ENCODE data around the gene KLHL29. TPM values are rescaled to one million over a fixed set of nuclear protein-coding genes. Genes with fewer than 3 reads are reported as not detected.

KLHL29 gene
- total RNA-seq, 1 experiment from 2014 or later = 7.7 TPM

DNA sequence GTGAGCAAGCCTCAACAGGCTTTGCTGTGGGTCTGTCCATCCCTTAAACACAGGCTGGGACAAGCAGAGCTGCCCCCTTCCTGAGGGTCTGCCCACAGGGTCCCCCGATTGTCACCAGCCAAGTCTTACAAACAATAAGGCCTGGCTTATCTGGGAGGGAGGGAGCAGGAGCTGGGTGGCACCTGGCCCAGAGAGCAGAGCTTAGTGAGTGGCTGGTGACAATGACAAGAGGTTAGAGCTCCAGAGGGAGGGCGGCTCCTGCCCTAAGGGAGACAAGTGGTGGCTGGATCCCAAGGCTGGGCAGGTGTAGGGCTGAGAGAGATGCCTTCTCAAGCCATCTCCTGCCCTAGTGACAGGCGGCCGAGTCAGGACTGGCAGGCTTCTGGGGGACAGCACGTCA is 125.5 kb downstream of the KLHL29 start:
- Histone ChIP-seq H3K4me3 (ENCODE audit: low read depth in 2 of 2, low read length in 2 of 2) (no peak overlapping the region), H3K27me3 (ENCODE audit: control insufficient read depth, insufficient read depth, low read length) (no peaks in the 10 kb centered on the region), H3K36me3 (ENCODE audit: control insufficient read depth, insufficient read depth, low read length) (no peaks in the 10 kb centered on the region), H3K4me1 (ENCODE audit: control insufficient read depth, insufficient read depth, low read length) (no peaks in the 10 kb centered on the region), H3K9me3 (ENCODE audit: control insufficient read depth, insufficient read depth, low read depth, low read length) (no peaks in the 10 kb centered on the region), H3K27ac (ENCODE audit: low read length) (no peak overlapping the region)
- in situ Hi-C loops (cut with HindIII; ENCODE audit: low pct_unique_long_range_greater_than_20kb, low sequenced_read_pairs) (no loop called here), intact Hi-C loops (cut with micrococcal nuclease; ENCODE audit: unreplicated experiment) (no loop called here)
- no TSS peak for BruUV-seq (replicated peaks)
- ChIA-PET POLR2A (no interaction called here), CTCF (no interaction called here)
- TF ChIP-seq, protein P1, sequence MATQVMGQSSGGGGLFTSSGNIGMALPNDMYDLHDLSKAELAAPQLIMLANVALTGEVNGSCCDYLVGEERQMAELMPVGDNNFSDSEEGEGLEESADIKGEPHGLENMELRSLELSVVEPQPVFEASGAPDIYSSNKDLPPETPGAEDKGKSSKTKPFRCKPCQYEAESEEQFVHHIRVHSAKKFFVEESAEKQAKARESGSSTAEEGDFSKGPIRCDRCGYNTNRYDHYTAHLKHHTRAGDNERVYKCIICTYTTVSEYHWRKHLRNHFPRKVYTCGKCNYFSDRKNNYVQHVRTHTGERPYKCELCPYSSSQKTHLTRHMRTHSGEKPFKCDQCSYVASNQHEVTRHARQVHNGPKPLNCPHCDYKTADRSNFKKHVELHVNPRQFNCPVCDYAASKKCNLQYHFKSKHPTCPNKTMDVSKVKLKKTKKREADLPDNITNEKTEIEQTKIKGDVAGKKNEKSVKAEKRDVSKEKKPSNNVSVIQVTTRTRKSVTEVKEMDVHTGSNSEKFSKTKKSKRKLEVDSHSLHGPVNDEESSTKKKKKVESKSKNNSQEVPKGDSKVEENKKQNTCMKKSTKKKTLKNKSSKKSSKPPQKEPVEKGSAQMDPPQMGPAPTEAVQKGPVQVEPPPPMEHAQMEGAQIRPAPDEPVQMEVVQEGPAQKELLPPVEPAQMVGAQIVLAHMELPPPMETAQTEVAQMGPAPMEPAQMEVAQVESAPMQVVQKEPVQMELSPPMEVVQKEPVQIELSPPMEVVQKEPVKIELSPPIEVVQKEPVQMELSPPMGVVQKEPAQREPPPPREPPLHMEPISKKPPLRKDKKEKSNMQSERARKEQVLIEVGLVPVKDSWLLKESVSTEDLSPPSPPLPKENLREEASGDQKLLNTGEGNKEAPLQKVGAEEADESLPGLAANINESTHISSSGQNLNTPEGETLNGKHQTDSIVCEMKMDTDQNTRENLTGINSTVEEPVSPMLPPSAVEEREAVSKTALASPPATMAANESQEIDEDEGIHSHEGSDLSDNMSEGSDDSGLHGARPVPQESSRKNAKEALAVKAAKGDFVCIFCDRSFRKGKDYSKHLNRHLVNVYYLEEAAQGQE (IDR thresholded peaks at IDR 0.05; ENCODE audit: insufficient read depth in 1 of 2, low read depth in 2 of 2, low read length in 1 of 2) = no peak
- no peak for TF ChIP-seq POLR2AphosphoS5 (IDR thresholded peaks at IDR 0.05; ENCODE audit: low read depth, low read length)
- TF ChIP-seq, protein P2, sequence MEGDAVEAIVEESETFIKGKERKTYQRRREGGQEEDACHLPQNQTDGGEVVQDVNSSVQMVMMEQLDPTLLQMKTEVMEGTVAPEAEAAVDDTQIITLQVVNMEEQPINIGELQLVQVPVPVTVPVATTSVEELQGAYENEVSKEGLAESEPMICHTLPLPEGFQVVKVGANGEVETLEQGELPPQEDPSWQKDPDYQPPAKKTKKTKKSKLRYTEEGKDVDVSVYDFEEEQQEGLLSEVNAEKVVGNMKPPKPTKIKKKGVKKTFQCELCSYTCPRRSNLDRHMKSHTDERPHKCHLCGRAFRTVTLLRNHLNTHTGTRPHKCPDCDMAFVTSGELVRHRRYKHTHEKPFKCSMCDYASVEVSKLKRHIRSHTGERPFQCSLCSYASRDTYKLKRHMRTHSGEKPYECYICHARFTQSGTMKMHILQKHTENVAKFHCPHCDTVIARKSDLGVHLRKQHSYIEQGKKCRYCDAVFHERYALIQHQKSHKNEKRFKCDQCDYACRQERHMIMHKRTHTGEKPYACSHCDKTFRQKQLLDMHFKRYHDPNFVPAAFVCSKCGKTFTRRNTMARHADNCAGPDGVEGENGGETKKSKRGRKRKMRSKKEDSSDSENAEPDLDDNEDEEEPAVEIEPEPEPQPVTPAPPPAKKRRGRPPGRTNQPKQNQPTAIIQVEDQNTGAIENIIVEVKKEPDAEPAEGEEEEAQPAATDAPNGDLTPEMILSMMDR (IDR thresholded peaks at IDR 0.05) = no peak
- no peak for TF ChIP-seq TCF7L2 (IDR thresholded peaks at IDR 0.05; ENCODE audit: low read depth, low read length)
- no peak for TF ChIP-seq SIN3A (IDR thresholded peaks at IDR 0.05; ENCODE audit: borderline replicate concordance, insufficient read depth, low read depth, low read length)
- DNase-seq (ENCODE audit: low read depth, low spot score) = no peak
- no peak for ATAC-seq

DNA sequence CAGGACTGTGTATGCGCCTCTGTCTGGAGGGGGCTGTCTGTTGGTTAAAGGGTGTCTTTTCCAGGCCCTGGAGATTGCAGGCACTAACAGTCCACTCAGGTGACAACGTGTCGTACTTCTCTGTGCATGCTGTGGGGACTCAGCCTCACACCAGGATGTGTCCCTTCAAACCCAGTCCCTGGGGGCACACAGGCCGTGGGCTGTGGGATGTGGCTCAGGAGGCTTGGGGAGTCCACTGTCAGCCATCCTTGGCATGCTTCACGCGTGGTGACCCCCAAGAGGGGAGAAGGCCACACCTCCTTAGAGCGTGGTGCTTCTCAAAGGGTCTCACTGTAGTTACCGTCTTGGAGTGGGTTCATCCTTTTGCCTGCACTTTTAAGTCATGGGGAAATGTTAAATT is 127.8 kb downstream of the KLHL29 start:
- POLR2A ChIA-PET = interaction anchor here (0.7 kb wide), 1 partner anchor 9 kb away, joined by 7 read pairs; no protein-coding TSS in a partner anchor
- CTCF ChIA-PET = interaction anchor here (0.8 kb wide), 1 partner anchor 186 kb away, joined by 4 read pairs; no protein-coding TSS in a partner anchor
- DNase-seq (ENCODE audit: low read depth, low spot score) = no peak

More for the DNA sequence above, 127.8 kb downstream of the KLHL29 start:
- intact Hi-C loops (cut with micrococcal nuclease; ENCODE audit: unreplicated experiment) = no loop called here
- no peaks in the 10 kb centered on the region for H3K9me3 ChIP-seq (ENCODE audit: control insufficient read depth, insufficient read depth, low read depth, low read length)
- no TSS peak for BruUV-seq (replicated peaks)
- H3K27ac ChIP-seq (ENCODE audit: low read length) = no peak overlapping the region
- H3K36me3 ChIP-seq (ENCODE audit: control insufficient read depth, insufficient read depth, low read length) = no peaks in the 10 kb centered on the region
- H3K27me3 ChIP-seq (ENCODE audit: control insufficient read depth, insufficient read depth, low read length) = no peaks in the 10 kb centered on the region
- no peak for ATAC-seq
- TF ChIP-seq, protein P2 (IDR thresholded peaks at IDR 0.05) = no peak
- TF ChIP-seq SIN3A (IDR thresholded peaks at IDR 0.05; ENCODE audit: borderline replicate concordance, insufficient read depth, low read depth, low read length) (no peak), TCF7L2 (IDR thresholded peaks at IDR 0.05; ENCODE audit: low read depth, low read length) (no peak), POLR2AphosphoS5 (IDR thresholded peaks at IDR 0.05; ENCODE audit: low read depth, low read length) (no peak)
- TF ChIP-seq, protein P1 (IDR thresholded peaks at IDR 0.05; ENCODE audit: insufficient read depth in 1 of 2, low read depth in 2 of 2, low read length in 1 of 2) = no peak
- no peak overlapping the region for H3K4me3 ChIP-seq (ENCODE audit: low read depth in 2 of 2, low read length in 2 of 2)
- in situ Hi-C loops (cut with HindIII; ENCODE audit: low pct_unique_long_range_greater_than_20kb, low sequenced_read_pairs) = no loop called here
- no peaks in the 10 kb centered on the region for H3K4me1 ChIP-seq (ENCODE audit: control insufficient read depth, insufficient read depth, low read length)

All from Panc1 (cell line).